Esophagus muscularis mucosa (tissue), 4 donors: ENCODE results near the gene HEATR5A. TPM values are rescaled to one million over a fixed set of nuclear protein-coding genes. Genes with fewer than 3 reads are reported as not detected.
A peak's percentile ranks its signal among the peaks of the same experiment; 100 is the strongest.
"Not testable (repeated sequence)": the region's sequence is repeated elsewhere in the genome, so short reads cannot be mapped to it uniquely, and the experiment has no call there.

Experiments used
- DNase-seq: peaks from one replicate; pipeline ENCODE4 v3.0.0-alpha.2; 2017; ENCODE audit errors: extremely low spot score
- H3K27ac ChIP-seq, 4 donors: fragments of 200-600 bp; sonication (generic); replicated peaks in 1 of 4; 1 replicate in 3 of 4; 2 replicates in 1 of 4; pipeline ENCODE4 v1.5.1; 2016 to 2019; ENCODE audit warnings: mild to moderate bottlenecking in 1 of 4
- H3K27me3 ChIP-seq, 4 donors: fragments of 200-600 bp; sonication (generic); one replicate each; pipeline versions ENCODE4 v1.5.1 to v1.6.0; 2016 to 2019
- H3K36me3 ChIP-seq, 4 donors: fragments of 200-600 bp; sonication (generic); one replicate each; pipeline ENCODE4 v1.5.1; 2016 to 2019
- H3K4me1 ChIP-seq, 4 donors: fragments of 200-600 bp; sonication (generic); one replicate each; pipeline ENCODE4 v1.5.1; 2016 to 2019
- H3K4me3 ChIP-seq, 4 donors: fragments of 200-600 bp; sonication (generic); 1 replicate in 2 of 4; 2 replicates in 2 of 4; pipeline ENCODE4 v1.5.1; 2016 to 2019; ENCODE audit warnings: mild to moderate bottlenecking in 4 of 4, moderate library complexity in 1 of 4
- H3K9me3 ChIP-seq, 4 donors: fragments of 200-600 bp; sonication (generic); 1 replicate in 3 of 4; 2 replicates in 1 of 4; pipeline ENCODE4 v1.5.1; 2016 to 2019
- CTCF ChIP-seq, 3 experiments: fragments of 200-600 bp in 2 of 3; fragments of 450-650 bp in 1 of 3; sonication (generic) in 2 of 3; IDR thresholded peaks; one replicate each; pipeline ENCODE4 v1.5.1; 2017 to 2019; ENCODE audit warnings: antibody characterized with exemption in 3 of 3, mild to moderate bottlenecking in 2 of 3, moderate library complexity in 1 of 3
- EP300 ChIP-seq: sonication (generic); formaldehyde crosslinking; IDR thresholded peaks from one replicate; pipeline ENCODE4 v1.6.1; 2017; ENCODE audit warnings: antibody characterized with exemption
- POLR2A ChIP-seq: fragments of 450-650 bp; IDR thresholded peaks from one replicate; pipeline ENCODE4 v1.6.1; 2017; ENCODE audit warnings: antibody characterized with exemption, moderate library complexity, mild to moderate bottlenecking, low read depth
- POLR2AphosphoS5 ChIP-seq, 2 donors: sonication (generic); formaldehyde crosslinking; IDR thresholded peaks; one replicate each; pipeline ENCODE4 v1.6.1; 2017; ENCODE audit warnings: antibody characterized with exemption in 2 of 2
- WGBS: methylation state at CpG from one replicate; pipeline ENCODE4 v1.1.5; 2018; 5-methylcytosine and 5-hydroxymethylcytosine counted together
- intact Hi-C: fragments of 100-400 bp; cut with DNase I; formaldehyde crosslinking; loops from one replicate; pipeline ENCODE4 v1.15.1; 2023
- total RNA-seq, 4 donors: library from RNA; depleted of rRNA; stranded (reverse); fragments of >200 nt; gene quantifications; one replicate each; pipeline versions ENCODE4 v1.1.0 to v1.2.1, GENCODE V29; 2016

The HEATR5A gene
- total RNA-seq, 4 donors from 2014 or later = 24.1 to 38.2 (median 28.2) TPM

GRCh38 chr14:31319701-31320100 is 100.6 kb downstream of the HEATR5A start:
- H3K36me3 ChIP-seq = peaks cover 9 to 66% (median 37%) of the 10 kb centered on the region in 4 donors
- H3K27me3 ChIP-seq = no peaks in the 10 kb centered on the region
- no peak for DNase-seq
- no peak overlapping the region for H3K4me3 ChIP-seq
- TF ChIP-seq EP300 (no peak), POLR2AphosphoS5 (IDR thresholded peaks at IDR 0.05) (no peak), POLR2A (no peak), CTCF (IDR thresholded peaks at IDR 0.05) (no peak)
- WGBS = 99% methylated on average over 5 of the region's 5 CpGs
- H3K27ac ChIP-seq = peak overlapping the region in 1 of 4 donors; percentile 60
- intact Hi-C loops = loop anchor here (10.0 kb wide), 1 partner anchor 115 kb away; the partner anchor contains the start of gene HECTD1
- peaks cover 6 to 28% (median 26%) of the 10 kb centered on the region in 4 donors for H3K4me1 ChIP-seq
- H3K9me3 ChIP-seq = no peaks in the 10 kb centered on the region

- 65% methylated on average over 1 of the region's 1 CpG for WGBS
- DNase-seq = no peak
- peaks cover 14 to 96% (median 69%) of the 10 kb centered on the region in 4 donors for H3K36me3 ChIP-seq
Observed at GRCh38 chr14:31312934-31313333, 107.4 kb downstream of the HEATR5A start.

GRCh38 chr14:31312370-31312769 is 108.0 kb downstream of the HEATR5A start:
- peaks cover 18 to 96% (median 70%) of the 10 kb centered on the region in 4 donors for H3K36me3 ChIP-seq
- intact Hi-C loops, DNase-seq, H3K27ac ChIP-seq, H3K4me3 ChIP-seq, H3K9me3 ChIP-seq, H3K4me1 ChIP-seq, H3K27me3 ChIP-seq: not testable (repeated sequence)
- WGBS = 91% methylated on average over 6 of the region's 6 CpGs

More at GRCh38 chr14:31312934-31313333, 107.4 kb downstream of the HEATR5A start:
- no peak overlapping the region for H3K27ac ChIP-seq
- no peaks in the 10 kb centered on the region for H3K9me3 ChIP-seq
- H3K4me3 ChIP-seq = no peak overlapping the region
- no peaks in the 10 kb centered on the region for H3K27me3 ChIP-seq
- intact Hi-C loops = no loop called here
- TF ChIP-seq POLR2AphosphoS5 (IDR thresholded peaks at IDR 0.05) (no peak), POLR2A (no peak), EP300 (no peak)
- H3K4me1 ChIP-seq = no peaks in the 10 kb centered on the region

GRCh38 chr14:31307618-31308017 is 112.7 kb downstream of the HEATR5A start:
- Histone ChIP-seq H3K4me3 (no peak overlapping the region), H3K27me3 (no peaks in the 10 kb centered on the region), H3K4me1 (no peaks in the 10 kb centered on the region), H3K27ac (no peak overlapping the region), H3K9me3 (no peaks in the 10 kb centered on the region), H3K36me3 (peaks cover 37 to 98% (median 79%) of the 10 kb centered on the region in 4 donors)
- intact Hi-C loops = no loop called here
- 93% methylated on average over 3 of the region's 3 CpGs for WGBS
- TF ChIP-seq CTCF (IDR thresholded peaks at IDR 0.05) (no peak), POLR2A (no peak), POLR2AphosphoS5 (IDR thresholded peaks at IDR 0.05) (no peak), EP300 (no peak)
- DNase-seq = no peak

- TF ChIP-seq POLR2AphosphoS5 (IDR thresholded peaks at IDR 0.05) = no peak
- no peak for TF ChIP-seq CTCF (IDR thresholded peaks at IDR 0.05)
- no peak for TF ChIP-seq EP300
- TF ChIP-seq POLR2A = no peak
- Histone ChIP-seq H3K27me3 (no peaks in the 10 kb centered on the region), H3K4me3 (no peak overlapping the region), H3K36me3 (peaks cover 35 to 97% (median 76%) of the 10 kb centered on the region in 4 donors), H3K4me1 (no peaks in the 10 kb centered on the region), H3K27ac (no peak overlapping the region), H3K9me3 (no peaks in the 10 kb centered on the region)
- peak; percentile 10 for DNase-seq
- intact Hi-C loops = no loop called here
Observed at GRCh38 chr14:31307198-31307597, 113.2 kb downstream of the HEATR5A start.

GRCh38 chr14:31303654-31304053 is 116.7 kb downstream of the HEATR5A start:
- intact Hi-C loops = no loop called here
- Histone ChIP-seq H3K36me3 (peaks cover 41 to 86% (median 78%) of the 10 kb centered on the region in 4 donors), H3K27ac (no peak overlapping the region), H3K4me1 (no peaks in the 10 kb centered on the region), H3K4me3 (no peak overlapping the region), H3K9me3 (no peaks in the 10 kb centered on the region), H3K27me3 (no peaks in the 10 kb centered on the region)
- no peak for DNase-seq
- 94% methylated on average over 5 of the region's 5 CpGs for WGBS
- TF ChIP-seq EP300 (no peak), POLR2A (no peak), CTCF (IDR thresholded peaks at IDR 0.05) (no peak), POLR2AphosphoS5 (IDR thresholded peaks at IDR 0.05) (no peak)
